Epithelial cell of esophagus (primary cell): ENCODE results near the gene EMC1.

Source experiments
- DNase-seq: peaks from one replicate; pipeline ENCODE4 v3.0.0; 2010; ENCODE audit warnings: low read depth
- H3K4me3 ChIP-seq: 2 replicates; pipeline ENCODE4 v1.5.1; 2011; ENCODE audit warnings: mild to moderate bottlenecking, low read length, control low read depth
- CTCF ChIP-seq: IDR thresholded peaks from 2 replicates; pipeline ENCODE4 v1.5.1; 2011; ENCODE audit warnings: low read depth, mild to moderate bottlenecking, low read length, control low read depth, inconsistent platforms; ENCODE audit not compliant: insufficient read depth; ENCODE audit errors: missing control alignments

The EMC1 gene

GRCh38 chr1:19255288-19255687 lies 4.0 kb upstream of the EMC1 start:
- DNase-seq = no peak
- no peak for TF ChIP-seq CTCF
- no peak overlapping the region for H3K4me3 ChIP-seq

GRCh38 chr1:19254416-19254815 lies 3.1 kb upstream of the EMC1 start:
- no peak for TF ChIP-seq CTCF
- H3K4me3 ChIP-seq = no peak overlapping the region
- no peak for DNase-seq

GRCh38 chr1:19250629-19251304 lies 557 bp downstream of the EMC1 start:
- no peak for TF ChIP-seq CTCF
- peak; percentile 24 for DNase-seq
- peak overlapping the region; percentile 92 for H3K4me3 ChIP-seq

- no peak overlapping the region for H3K4me3 ChIP-seq
- peak; percentile 94 for TF ChIP-seq CTCF
- DNase-seq = peak; percentile 75
Measured at GRCh38 chr1:19240673-19241538, 10.4 kb downstream of the EMC1 start.

GRCh38 chr1:19239876-19240275 lies 11.4 kb downstream of the EMC1 start:
- DNase-seq = no peak
- H3K4me3 ChIP-seq = no peak overlapping the region
- no peak for TF ChIP-seq CTCF

GRCh38 chr1:19234224-19234623 lies 17.1 kb downstream of the EMC1 start:
- no peak overlapping the region for H3K4me3 ChIP-seq
- TF ChIP-seq CTCF = no peak
- no peak for DNase-seq
